ENCODE data around the gene NAPSA. TPM values are rescaled to one million over a fixed set of nuclear protein-coding genes. Genes with fewer than 3 reads are reported as not detected.

Gene NAPSA
- total and polyA plus RNA-seq, 2 of the 8 experiments (the other 6 are each of a cell fraction or from before 2014, with no cell fraction given), result 0.71 to 0.73 TPM

DNA sequence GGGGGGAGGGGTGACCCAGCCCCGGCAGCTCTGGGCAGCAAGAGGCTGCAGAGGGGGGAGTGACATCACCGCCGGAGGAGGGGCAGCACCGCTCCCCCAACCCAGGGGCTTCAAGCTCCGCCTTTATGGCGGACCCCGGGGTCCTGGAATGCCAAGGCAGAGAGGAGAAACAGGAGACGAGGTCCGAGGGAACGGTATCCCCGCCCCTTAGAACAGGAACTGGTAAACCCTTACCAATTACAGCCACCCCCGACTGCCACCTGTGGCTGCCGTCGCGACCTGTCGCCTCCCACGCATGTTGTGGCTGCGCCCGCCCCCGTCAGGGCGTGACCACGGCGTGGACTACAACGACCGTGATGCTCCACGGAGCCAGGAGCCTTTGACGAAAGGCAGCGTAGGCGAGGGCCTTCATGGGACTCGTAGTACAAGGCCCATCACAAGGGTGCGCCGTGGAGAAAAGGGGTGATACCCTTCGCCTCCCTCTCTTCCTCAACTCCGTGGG, 32.2 kb downstream of the NAPSA start (continued):
- TF ChIP-seq SAP30 (IDR thresholded peaks at IDR 0.05; ENCODE audit: insufficient read depth, insufficient replicate concordance, low read length) (no peak), SP2 (IDR thresholded peaks at IDR 0.05; ENCODE audit: low read length) (no peak), RBBP5 (IDR thresholded peaks at IDR 0.05; ENCODE audit: borderline replicate concordance, low read depth, low read length) (no peak), YY1 (IDR thresholded peaks at IDR 0.05; ENCODE audit: low read depth, low read length) (peak; percentile 74; the same call in 1 of the 2 replicates), CBX5 (IDR thresholded peaks at IDR 0.05; ENCODE audit: low read depth, low read length) (no peak), MAX (IDR thresholded peaks at IDR 0.05) (no peak; the same call in 1 of the 2 replicates), BACH1 (IDR thresholded peaks at IDR 0.05; ENCODE audit: low read length) (peak; percentile 93), CREB1 (IDR thresholded peaks at IDR 0.05) (peak; percentile 51; the same call in 1 of the 2 replicates), ZNF274 (IDR thresholded peaks at IDR 0.05; ENCODE audit: borderline replicate concordance, extremely low read depth, low read length) (no peak), POU5F1 (IDR thresholded peaks at IDR 0.05; ENCODE audit: low read depth, low read length) (no peak), KDM4A (IDR thresholded peaks at IDR 0.05; ENCODE audit: low read depth, low read length, severe bottlenecking) (no peak), PHF8 (conservative IDR thresholded peaks at IDR 0.05; ENCODE audit: low read depth, low read length) (0 out of 2 replicates have a peak, but pooled peaks have one; percentile 10), TCF12 (IDR thresholded peaks at IDR 0.05; ENCODE audit: low read depth, low read length) (no peak), SIRT6 (IDR thresholded peaks at IDR 0.05; ENCODE audit: low read length) (no peak), RFX5 (IDR thresholded peaks at IDR 0.05; ENCODE audit: borderline replicate concordance, low read depth, low read length) (no peak), CBX8 (IDR thresholded peaks at IDR 0.05; ENCODE audit: borderline replicate concordance, low read depth, low read length) (no peak), RNF2 (IDR thresholded peaks at IDR 0.05; ENCODE audit: borderline replicate concordance, low read depth, low read length, missing control alignments, poor library complexity, severe bottlenecking) (no peak), SP1 (IDR thresholded peaks at IDR 0.05; ENCODE audit: low read depth, low read length) (peak; percentile 46; the same call in 1 of the 2 replicates), SIX5 (IDR thresholded peaks at IDR 0.05; ENCODE audit: low read depth, low read length) (peak; percentile 92), EZH2 (IDR thresholded peaks at IDR 0.05; ENCODE audit: low read depth, low read length, severe bottlenecking) (no peak), CEBPB (IDR thresholded peaks at IDR 0.05; ENCODE audit: low read depth, low read length) (no peak), ASH2L (IDR thresholded peaks at IDR 0.05; ENCODE audit: low read length) (peak; percentile 43), ATF3 (IDR thresholded peaks at IDR 0.05; ENCODE audit: insufficient read depth, low read depth, low read length) (no peak), RAD21 (IDR thresholded peaks at IDR 0.05 in 1 of 2, conservative IDR thresholded peaks at IDR 0.05 in 1 of 2; ENCODE audit: low read depth in 2 of 2, low read length in 2 of 2) (no peak), JUND (IDR thresholded peaks at IDR 0.05; ENCODE audit: low read length) (peak; percentile 76)

Measured in H1 (cell line).